Progenitor cell of endocrine pancreas (in vitro differentiated cells): ENCODE measurements around the gene PRKN. TPM values are rescaled to one million over a fixed set of nuclear protein-coding genes. Genes with fewer than 3 reads are reported as not detected.

Experiments
- DNase-seq: peaks from one replicate; pipeline ENCODE4 v3.0.0; 2021; ENCODE audit warnings: low spot score; ENCODE audit not compliant: unreplicated experiment
- H3K27ac Mint-ChIP-seq: 2 replicates; pipeline ENCODE4 v1.8.0; 2021; ENCODE audit warnings: mild to moderate bottlenecking, moderate library complexity, mixed read lengths
- H3K27me3 Mint-ChIP-seq: 2 replicates; pipeline ENCODE4 v1.8.0; 2021; ENCODE audit warnings: mixed read lengths
- H3K36me3 Mint-ChIP-seq: 2 replicates; pipeline ENCODE4 v1.8.0; 2022; ENCODE audit warnings: mixed read lengths; ENCODE audit not compliant: insufficient read depth
- H3K4me1 Mint-ChIP-seq: 2 replicates; pipeline ENCODE4 v1.8.0; 2021; ENCODE audit warnings: low read depth, mixed read lengths
- H3K4me3 Mint-ChIP-seq: 2 replicates; pipeline ENCODE4 v1.8.0; 2021; ENCODE audit warnings: low read depth, mild to moderate bottlenecking, moderate library complexity, mixed read lengths
- H3K9me3 Mint-ChIP-seq: 2 replicates; pipeline ENCODE4 v1.8.0; 2021; ENCODE audit warnings: low read depth, mixed read lengths
- CTCF ChIP-seq: fragments of 200-600 bp; sonication (generic); IDR thresholded peaks from one replicate; pipeline ENCODE4 v1.5.0; 2021; ENCODE audit warnings: antibody characterized with exemption, mild to moderate bottlenecking; ENCODE audit not compliant: unreplicated experiment
- total RNA-seq: library from RNA; stranded (reverse); gene quantifications from 2 replicates; pipeline ENCODE4 v1.2.1, GENCODE V29; 2021

PRKN gene
- total RNA-seq, 1 donor from 2014 or later = 4.6 TPM

GRCh38 chr6:162222521-162222920 lies 505.0 kb downstream of the PRKN start:
- Mint-ChIP-seq H3K27ac (no peak overlapping the region), H3K9me3 (no peaks in the 10 kb centered on the region), H3K4me1 (no peaks in the 10 kb centered on the region), H3K27me3 (no peaks in the 10 kb centered on the region), H3K4me3 (no peak overlapping the region), H3K36me3 (no peaks in the 10 kb centered on the region)
- no peak for TF ChIP-seq CTCF
- DNase-seq = no peak

- Mint-ChIP-seq H3K36me3 (no peaks in the 10 kb centered on the region), H3K27me3 (no peaks in the 10 kb centered on the region), H3K4me1 (no peaks in the 10 kb centered on the region), H3K4me3 (no peak overlapping the region), H3K9me3 (no peaks in the 10 kb centered on the region), H3K27ac (no peak overlapping the region)
- no peak for TF ChIP-seq CTCF
- no peak for DNase-seq
Measured at GRCh38 chr6:162220876-162221275, 506.7 kb downstream of the PRKN start.

- no peaks in the 10 kb centered on the region for H3K36me3 Mint-ChIP-seq
- no peaks in the 10 kb centered on the region for H3K27me3 Mint-ChIP-seq
- no peak for TF ChIP-seq CTCF
- DNase-seq = no peak
- H3K27ac Mint-ChIP-seq = no peak overlapping the region
- H3K4me3 Mint-ChIP-seq = no peak overlapping the region
- H3K9me3 Mint-ChIP-seq = no peaks in the 10 kb centered on the region
- H3K4me1 Mint-ChIP-seq = no peaks in the 10 kb centered on the region
Measured at GRCh38 chr6:162219266-162219665, 508.3 kb downstream of the PRKN start.

- H3K4me1 Mint-ChIP-seq = no peaks in the 10 kb centered on the region
- no peak for DNase-seq
- no peaks in the 10 kb centered on the region for H3K36me3 Mint-ChIP-seq
- H3K9me3 Mint-ChIP-seq = no peaks in the 10 kb centered on the region
- no peak overlapping the region for H3K27ac Mint-ChIP-seq
- no peak overlapping the region for H3K4me3 Mint-ChIP-seq
- no peak for TF ChIP-seq CTCF
- no peaks in the 10 kb centered on the region for H3K27me3 Mint-ChIP-seq
Measured at GRCh38 chr6:162217811-162218493, 509.6 kb downstream of the PRKN start.

- DNase-seq = no peak
- Mint-ChIP-seq H3K27me3 (no peaks in the 10 kb centered on the region), H3K27ac (no peak overlapping the region), H3K4me1 (no peaks in the 10 kb centered on the region), H3K36me3 (no peaks in the 10 kb centered on the region), H3K9me3 (no peaks in the 10 kb centered on the region), H3K4me3 (no peak overlapping the region)
- no peak for TF ChIP-seq CTCF
Measured at GRCh38 chr6:162217058-162217457, 510.5 kb downstream of the PRKN start.
